H1 (cell line): Measurements from ENCODE around the gene EPB41L1. TPM values are rescaled to one million over a fixed set of nuclear protein-coding genes. Genes with fewer than 3 reads are reported as not detected.

Source experiments
- CHD2 ChIP-seq: IDR thresholded peaks from 2 replicates; pipeline ENCODE4 v1.6.1; 2012; ENCODE audit warnings: low read length, improper control_type of control experiment
- EP300 ChIP-seq, 2 experiments: IDR thresholded peaks; 1 replicate in 1 of 2; 2 replicates in 1 of 2; pipeline ENCODE4 v1.6.1; 2011 to 2012; ENCODE audit warnings: low read depth in 2 of 2, low read length in 2 of 2, mild to moderate bottlenecking in 2 of 2, borderline replicate concordance in 1 of 2, inconsistent platforms in 1 of 2, moderate library complexity in 1 of 2
- GABPA ChIP-seq: IDR thresholded peaks from 2 replicates; pipeline ENCODE4 v1.6.1; 2011; ENCODE audit warnings: mild to moderate bottlenecking, low read length, moderate library complexity, borderline replicate concordance; ENCODE audit not compliant: insufficient read depth
- GTF2F1 ChIP-seq: IDR thresholded peaks from 2 replicates; pipeline ENCODE4 v1.6.1; 2012; ENCODE audit warnings: low read depth, low read length, improper control_type of control experiment, borderline replicate concordance
- KDM5A ChIP-seq: fragments of 200-600 bp; IDR thresholded peaks from 2 replicates; pipeline ENCODE4 v1.7.1; 2012; ENCODE audit warnings: mild to moderate bottlenecking, low read length, inconsistent platforms, mixed read lengths
- PHF8 ChIP-seq: fragments of 200-600 bp; sonication (generic); conservative IDR thresholded peaks from 2 replicates; pipeline ENCODE4 v1.7.1; 2012; ENCODE audit warnings: low read depth, mild to moderate bottlenecking, inconsistent platforms, low read length, moderate library complexity
- polyA plus RNA-seq, 7 experiments: library from polyadenylated mRNA; depleted of rRNA in 3 of 7; stranded (reverse) in 5 of 7; unstranded in 2 of 7; fragments of >200 nt in 5 of 7; fragments of 200-250 nt in 2 of 7; gene quantifications; 1 replicate in 5 of 7; 2 replicates in 1 of 7; 4 replicates in 1 of 7; pipeline versions ENCODE4 v1.2.1 to v1.2.3, GENCODE V29; 2011 to 2013; ENCODE audit warnings: missing spikeins in 2 of 7, mixed read lengths in 2 of 7
- total RNA-seq: library from RNA; stranded (reverse); fragmentation: NEBNext Ultra II Directional; extraction: Animal tissue kit (Norgen Biotek cat#: 25700); gene quantifications from 2 replicates; pipeline ENCODE4 v1.2.1, GENCODE V29; 2021
- TF ChIP-seq, protein P1 (sequence below): IDR thresholded peaks from 2 replicates; pipeline ENCODE4 v1.6.1; 2012; ENCODE audit warnings: inconsistent platforms

EPB41L1 gene
- total and polyA plus RNA-seq, 2 of the 8 experiments (the other 6 are each of a cell fraction or from before 2014, with no cell fraction given), result 14.8 to 36.0 TPM

DNA sequence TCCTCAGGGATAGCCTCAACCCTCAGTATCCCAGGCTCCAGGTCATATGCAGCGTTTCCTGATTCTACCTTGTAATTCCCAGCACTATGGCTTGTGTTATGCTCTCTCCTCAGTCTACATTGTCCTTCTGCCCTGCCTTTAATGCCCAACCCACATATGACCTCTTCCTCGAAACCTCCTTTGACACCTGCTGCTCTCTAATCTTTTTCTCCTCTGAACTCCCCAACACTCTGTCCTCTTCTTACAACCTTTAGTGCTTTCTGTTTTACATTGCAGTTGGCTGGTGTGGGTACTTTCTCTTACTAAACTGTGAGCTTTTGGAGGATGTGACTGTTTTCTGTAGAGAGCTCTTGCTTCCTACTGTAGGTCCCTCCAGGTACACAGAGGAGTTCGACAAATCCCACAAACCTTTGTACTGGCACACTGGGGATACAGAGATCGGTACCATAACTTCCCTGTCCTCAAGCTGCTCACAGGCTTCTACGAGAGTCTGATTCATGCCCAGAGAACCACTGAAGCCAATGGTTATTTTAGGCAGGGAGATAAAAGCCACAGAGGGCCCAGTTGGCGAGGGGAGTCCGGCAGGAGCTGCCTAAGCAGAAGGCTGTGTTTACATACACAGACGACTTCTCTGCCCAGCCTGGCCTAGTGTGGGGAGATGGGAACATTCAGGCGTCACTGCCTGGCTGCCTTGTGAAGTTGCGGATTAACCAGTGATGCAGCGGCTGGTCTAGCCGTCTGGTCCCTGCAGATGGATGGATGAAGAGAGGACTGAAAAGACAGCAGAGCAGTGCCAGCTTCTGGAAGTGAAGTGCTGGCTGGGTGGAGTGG, 8.4 kb upstream of the EPB41L1 start (continued):
- no peak for TF ChIP-seq GABPA
- no peak for TF ChIP-seq EP300 (IDR thresholded peaks at IDR 0.05; ENCODE audit: borderline replicate concordance in 1 of 2, low read depth in 2 of 2, low read length in 2 of 2)
- TF ChIP-seq GTF2F1, result no peak
- TF ChIP-seq KDM5A, result no peak
- TF ChIP-seq PHF8, result no peak
- TF ChIP-seq CHD2, result no peak
- TF ChIP-seq, protein P1, sequence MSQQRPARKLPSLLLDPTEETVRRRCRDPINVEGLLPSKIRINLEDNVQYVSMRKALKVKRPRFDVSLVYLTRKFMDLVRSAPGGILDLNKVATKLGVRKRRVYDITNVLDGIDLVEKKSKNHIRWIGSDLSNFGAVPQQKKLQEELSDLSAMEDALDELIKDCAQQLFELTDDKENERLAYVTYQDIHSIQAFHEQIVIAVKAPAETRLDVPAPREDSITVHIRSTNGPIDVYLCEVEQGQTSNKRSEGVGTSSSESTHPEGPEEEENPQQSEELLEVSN, result no peak
